Osteocyte (in vitro differentiated cells): ENCODE data around the gene RPSA. TPM values are rescaled to one million over a fixed set of nuclear protein-coding genes. Genes with fewer than 3 reads are reported as not detected.

Experiments used
- DNase-seq: peaks from one replicate; pipeline ENCODE4 v3.0.0; 2021; ENCODE audit warnings: mixed read lengths; ENCODE audit not compliant: unreplicated experiment; ENCODE audit errors: extremely low spot score
- H3K27ac Mint-ChIP-seq: one replicate; pipeline ENCODE4 v1.8.0; 2021; ENCODE audit warnings: mild to moderate bottlenecking, mixed read lengths; ENCODE audit not compliant: unreplicated experiment
- H3K27me3 Mint-ChIP-seq: one replicate; pipeline ENCODE4 v1.8.0; 2021; ENCODE audit warnings: mixed read lengths; ENCODE audit not compliant: unreplicated experiment
- H3K36me3 Mint-ChIP-seq: one replicate; pipeline ENCODE4 v1.8.0; 2021; ENCODE audit warnings: mixed read lengths; ENCODE audit not compliant: unreplicated experiment
- H3K4me1 Mint-ChIP-seq: one replicate; pipeline ENCODE4 v1.8.0; 2021; ENCODE audit warnings: mixed read lengths; ENCODE audit not compliant: unreplicated experiment
- H3K4me3 Mint-ChIP-seq: one replicate; pipeline ENCODE4 v1.8.0; 2021; ENCODE audit warnings: mild to moderate bottlenecking, moderate library complexity, mixed read lengths; ENCODE audit not compliant: unreplicated experiment
- H3K9me3 Mint-ChIP-seq: one replicate; pipeline ENCODE4 v1.8.0; 2021; ENCODE audit warnings: mixed read lengths; ENCODE audit not compliant: unreplicated experiment
- CTCF ChIP-seq: fragments of 200-600 bp; sonication (generic); IDR thresholded peaks from 2 replicates; pipeline ENCODE4 v1.5.0; 2021; ENCODE audit warnings: antibody characterized with exemption, mild to moderate bottlenecking, moderate library complexity
- total RNA-seq: library from RNA; stranded (reverse); gene quantifications from 2 replicates; pipeline ENCODE4 v1.2.1, GENCODE V29; 2021

RPSA gene
- total RNA-seq, 1 donor from 2014 or later, result 991 TPM

GRCh38 chr3:39372833-39373232 is 33.7 kb upstream of the RPSA start:
- Mint-ChIP-seq H3K4me3 (no peak overlapping the region), H3K36me3 (no peaks in the 10 kb centered on the region), H3K9me3 (peaks cover 6% of the 10 kb centered on the region), H3K27me3 (peaks cover 11% of the 10 kb centered on the region), H3K4me1 (no peaks in the 10 kb centered on the region), H3K27ac (no peak overlapping the region)
- no peak for TF ChIP-seq CTCF
- DNase-seq, result no peak

GRCh38 chr3:39376959-39377634 is 29.4 kb upstream of the RPSA start:
- TF ChIP-seq CTCF, result no peak
- Mint-ChIP-seq H3K27ac (no peak overlapping the region), H3K4me3 (no peak overlapping the region), H3K4me1 (no peaks in the 10 kb centered on the region), H3K27me3 (peaks cover 12% of the 10 kb centered on the region), H3K9me3 (no peaks in the 10 kb centered on the region), H3K36me3 (no peaks in the 10 kb centered on the region)
- DNase-seq, result no peak

- Mint-ChIP-seq H3K36me3 (no peaks in the 10 kb centered on the region), H3K27me3 (peaks cover 12% of the 10 kb centered on the region), H3K4me1 (peaks cover 8% of the 10 kb centered on the region), H3K9me3 (no peaks in the 10 kb centered on the region), H3K27ac (no peak overlapping the region), H3K4me3 (no peak overlapping the region)
- TF ChIP-seq CTCF, result peak; percentile 54
- no peak for DNase-seq
These were observed 28.4 kb upstream of the RPSA start for GRCh38 chr3:39378088-39378487.

- Mint-ChIP-seq H3K4me1 (peaks cover 8% of the 10 kb centered on the region), H3K27me3 (peaks cover 9% of the 10 kb centered on the region), H3K27ac (no peak overlapping the region), H3K9me3 (no peaks in the 10 kb centered on the region), H3K4me3 (no peak overlapping the region), H3K36me3 (no peaks in the 10 kb centered on the region)
- DNase-seq, result no peak
- no peak for TF ChIP-seq CTCF
These were observed 27.4 kb upstream of the RPSA start for GRCh38 chr3:39378957-39379777.

GRCh38 chr3:39379778-39380155 is 26.8 kb upstream of the RPSA start:
- Mint-ChIP-seq H3K36me3 (no peaks in the 10 kb centered on the region), H3K4me3 (no peak overlapping the region), H3K27me3 (peaks cover 9% of the 10 kb centered on the region), H3K27ac (no peak overlapping the region), H3K4me1 (peaks cover 13% of the 10 kb centered on the region), H3K9me3 (no peaks in the 10 kb centered on the region)
- no peak for TF ChIP-seq CTCF
- DNase-seq, result no peak
